GM21367 (cell line): ENCODE results near the gene ZDHHC11.
"Not testable (repeated sequence)": the region's sequence is repeated elsewhere in the genome, so short reads cannot be mapped to it uniquely, and the experiment has no call there.

Source experiments
- ATAC-seq: cut with Tn5 transposase; IDR thresholded peaks from one replicate; pipeline ENCODE4 v1.9.1; 2021; ENCODE audit not compliant: unreplicated experiment

ZDHHC11 gene

DNA sequence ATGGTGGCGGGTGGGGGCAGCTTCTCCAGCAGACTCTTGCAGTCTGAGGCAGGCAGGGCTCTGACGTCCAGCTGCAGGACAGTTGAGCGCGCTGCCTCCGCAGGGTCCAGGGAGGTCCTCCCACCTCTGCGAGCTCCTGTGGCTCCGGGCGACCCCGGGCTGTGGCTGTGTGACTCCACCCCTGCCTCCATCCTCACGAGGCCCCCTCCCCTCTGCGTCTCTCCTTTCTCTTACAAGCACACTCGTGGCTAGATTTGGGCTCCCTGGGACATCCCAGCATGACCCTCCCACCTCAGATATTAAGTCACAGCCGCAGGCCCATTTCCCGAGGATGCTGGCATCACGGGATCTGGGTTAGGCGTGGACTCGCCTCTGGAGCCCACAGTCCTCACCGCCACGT, 100.6 kb downstream of the ZDHHC11 start:
- ATAC-seq, result not testable (repeated sequence)

DNA sequence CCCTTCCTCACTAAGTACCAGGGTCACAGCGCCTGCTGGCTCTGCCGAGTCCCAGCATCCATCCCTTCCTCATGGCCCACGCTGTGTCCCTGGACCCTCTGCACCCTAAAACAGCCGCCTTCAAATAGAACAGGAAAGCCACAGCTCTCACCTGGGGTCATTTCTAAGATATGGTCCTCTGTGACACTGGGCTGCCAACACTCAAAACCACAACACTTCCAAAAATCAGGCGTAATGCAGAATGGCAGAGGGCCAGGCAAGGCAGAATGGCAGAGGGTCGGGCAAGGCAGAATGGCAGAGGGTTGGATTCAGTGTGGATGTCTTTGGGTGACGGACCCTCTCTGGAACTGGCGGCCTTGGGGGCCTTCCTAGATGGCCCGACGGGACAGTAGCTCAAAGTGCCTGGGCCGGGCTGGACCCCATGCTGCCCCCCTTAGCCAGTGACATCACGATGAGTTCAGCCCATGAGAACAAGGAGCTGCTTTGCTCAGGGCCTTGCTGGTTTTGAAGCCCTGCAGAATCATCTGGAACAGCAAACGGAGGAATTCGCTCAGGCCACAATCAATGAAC, 101.6 kb downstream of the ZDHHC11 start:
- no peak for ATAC-seq

- not testable (repeated sequence) for ATAC-seq
Measured at GRCh38 chr5:748011-748980, 102.5 kb downstream of the ZDHHC11 start.

DNA sequence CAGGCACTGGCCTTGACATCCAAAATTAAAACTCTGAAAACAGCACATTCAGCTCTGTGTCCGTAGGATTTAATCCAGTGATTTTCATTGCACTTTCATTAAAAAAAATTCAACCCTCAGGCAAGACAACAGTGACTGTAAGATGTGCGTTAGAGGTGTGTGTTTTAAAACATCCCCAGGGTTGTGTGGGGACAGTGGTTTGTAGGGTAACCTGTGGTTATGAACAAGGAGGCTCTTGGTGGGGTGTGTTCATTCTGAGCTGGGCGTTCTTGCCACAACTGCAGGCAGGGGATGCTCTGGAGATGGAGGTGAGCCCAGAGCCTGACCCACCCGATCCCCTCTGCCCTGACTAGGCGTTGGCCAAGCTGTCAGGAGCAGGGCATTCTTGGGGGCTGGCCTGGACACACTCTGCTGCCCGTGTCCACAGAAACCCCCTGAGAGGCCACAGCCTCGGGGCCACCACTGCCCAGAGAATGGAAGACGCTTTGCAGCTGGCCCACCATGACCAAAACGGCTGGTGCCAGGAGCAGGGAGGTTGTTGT, 103.4 kb downstream of the ZDHHC11 start:
- ATAC-seq, result not testable (repeated sequence)

DNA sequence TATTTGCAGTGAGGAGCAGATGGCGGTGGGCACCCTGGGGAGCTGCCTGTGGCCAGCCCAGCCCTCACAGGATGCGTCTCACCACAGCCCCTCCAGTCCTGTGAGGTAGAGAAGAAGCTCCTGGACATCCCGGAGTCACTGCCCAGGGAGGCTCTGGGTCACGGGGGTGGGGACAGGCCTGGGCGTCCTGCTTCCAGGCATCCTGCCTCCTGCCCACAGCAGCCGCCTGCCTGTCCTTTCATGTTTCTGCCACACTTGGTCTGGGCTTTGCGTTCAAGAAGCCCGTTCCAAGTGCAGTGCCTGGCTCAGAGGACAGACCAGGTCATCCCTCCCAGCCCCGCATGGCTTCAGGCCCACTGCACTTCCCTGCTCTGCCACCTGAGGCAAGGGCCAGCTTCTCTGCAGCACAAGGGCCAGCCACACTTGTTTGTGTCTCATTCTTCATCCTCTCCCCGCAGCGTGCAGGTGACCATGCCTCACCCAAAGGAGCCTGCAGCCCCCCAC, 104.5 kb downstream of the ZDHHC11 start:
- ATAC-seq, result no peak
